HepG2 (cell line): ENCODE measurements around the gene SUN5. TPM values are rescaled to one million over a fixed set of nuclear protein-coding genes. Genes with fewer than 3 reads are reported as not detected.

Source experiments
- FOXM1 ChIP-seq: sonication (generic); formaldehyde crosslinking; IDR thresholded peaks from 2 replicates; pipeline ENCODE4 v1.5.0; 2020; ENCODE audit warnings: missing genetic modification reagents
- MTF2 ChIP-seq: sonication (generic); formaldehyde crosslinking; IDR thresholded peaks from 2 replicates; pipeline ENCODE4 v1.5.0; 2020; ENCODE audit warnings: missing genetic modification reagents, borderline replicate concordance
- NR2F6 ChIP-seq, 2 experiments: IDR thresholded peaks; 2 replicates each; pipeline ENCODE4 v1.6.1; 2016; ENCODE audit warnings: antibody characterized with exemption in 1 of 2, mild to moderate bottlenecking in 1 of 2
- SATB2 ChIP-seq: sonication (generic); formaldehyde crosslinking; IDR thresholded peaks from 2 replicates; pipeline ENCODE4 v1.5.0; 2020; ENCODE audit warnings: missing genetic modification reagents
- SIN3B ChIP-seq: fragments of 150-350 bp; IDR thresholded peaks from 2 replicates; pipeline ENCODE4 v1.6.1; 2014; ENCODE audit warnings: low read length
- ZNF138 ChIP-seq: sonication (generic); formaldehyde crosslinking; IDR thresholded peaks from 2 replicates; pipeline ENCODE4 v1.5.0; 2020; ENCODE audit warnings: mild to moderate bottlenecking, low read depth, missing genetic modification reagents
- ZNF160 ChIP-seq: sonication (generic); formaldehyde crosslinking; IDR thresholded peaks from 2 replicates; pipeline ENCODE4 v1.8.0; 2022; ENCODE audit warnings: mild to moderate bottlenecking, inconsistent platforms, missing genetic modification reagents
- ZNF713 ChIP-seq: sonication (generic); formaldehyde crosslinking; IDR thresholded peaks from 2 replicates; pipeline ENCODE4 v1.4.0; 2020; ENCODE audit warnings: mild to moderate bottlenecking, missing genetic modification reagents
- ZNF891 ChIP-seq: sonication (generic); formaldehyde crosslinking; IDR thresholded peaks from 2 replicates; pipeline ENCODE4 v1.5.0; 2020; ENCODE audit warnings: mild to moderate bottlenecking, missing genetic modification reagents
- polyA plus RNA-seq, 8 experiments: library from polyadenylated mRNA; depleted of rRNA in 3 of 8; stranded (reverse) in 7 of 8; unstranded in 1 of 8; fragments of >200 nt; fragmentation: Illumina TruSeq in 4 of 8; extraction: Trizol in 4 of 8; gene quantifications; 2 replicates each; pipeline versions ENCODE4 v1.2.1 to v1.2.3, GENCODE V29; 2011 to 2016; ENCODE audit warnings: low read depth in 4 of 8, missing spikeins in 1 of 8, mixed read lengths in 1 of 8; ENCODE audit not compliant: insufficient read depth in 1 of 8
- total RNA-seq, 5 experiments: library from RNA; depleted of rRNA; stranded (reverse); fragments of >200 nt; fragmentation: Illumina TruSeq; extraction: Trizol; gene quantifications; 2 replicates each; pipeline ENCODE4 v1.2.3, GENCODE V29; 2016; ENCODE audit warnings: low read depth in 1 of 5
- TF ChIP-seq, protein P1 (sequence below), 2 experiments: sonication (generic) in 1 of 2; formaldehyde crosslinking in 1 of 2; IDR thresholded peaks; 2 replicates each; pipeline versions ENCODE4 v1.4.0 to v1.6.1; 2016 to 2020; ENCODE audit warnings: borderline replicate concordance in 1 of 2, low read depth in 1 of 2, mild to moderate bottlenecking in 1 of 2, missing genetic modification reagents in 1 of 2
- TF ChIP-seq, protein P2 (sequence below): sonication (generic); formaldehyde crosslinking; IDR thresholded peaks from 2 replicates; pipeline ENCODE4 v1.4.0; 2020; ENCODE audit warnings: low read depth, mild to moderate bottlenecking, missing genetic modification reagents
- TF ChIP-seq, protein P3 (sequence below): sonication (generic); formaldehyde crosslinking; IDR thresholded peaks from 2 replicates; pipeline ENCODE4 v1.9.0; 2021; ENCODE audit warnings: missing genetic modification reagents, borderline replicate concordance
- TF ChIP-seq, protein P4 (sequence below): IDR thresholded peaks from 2 replicates; pipeline ENCODE4 v1.6.1; 2016; ENCODE audit warnings: low read depth, missing genetic modification reagents, missing compliant biosample characterization
- TF ChIP-seq, protein P5 (sequence below): sonication (generic); formaldehyde crosslinking; IDR thresholded peaks from 2 replicates; pipeline ENCODE4 v1.5.0; 2020; ENCODE audit warnings: missing genetic modification reagents, mild to moderate bottlenecking, borderline replicate concordance

SUN5 gene
- total and polyA plus RNA-seq, 2 of the 13 experiments (the other 11 are each of a cell fraction or from before 2014, with no cell fraction given) = not detected

DNA sequence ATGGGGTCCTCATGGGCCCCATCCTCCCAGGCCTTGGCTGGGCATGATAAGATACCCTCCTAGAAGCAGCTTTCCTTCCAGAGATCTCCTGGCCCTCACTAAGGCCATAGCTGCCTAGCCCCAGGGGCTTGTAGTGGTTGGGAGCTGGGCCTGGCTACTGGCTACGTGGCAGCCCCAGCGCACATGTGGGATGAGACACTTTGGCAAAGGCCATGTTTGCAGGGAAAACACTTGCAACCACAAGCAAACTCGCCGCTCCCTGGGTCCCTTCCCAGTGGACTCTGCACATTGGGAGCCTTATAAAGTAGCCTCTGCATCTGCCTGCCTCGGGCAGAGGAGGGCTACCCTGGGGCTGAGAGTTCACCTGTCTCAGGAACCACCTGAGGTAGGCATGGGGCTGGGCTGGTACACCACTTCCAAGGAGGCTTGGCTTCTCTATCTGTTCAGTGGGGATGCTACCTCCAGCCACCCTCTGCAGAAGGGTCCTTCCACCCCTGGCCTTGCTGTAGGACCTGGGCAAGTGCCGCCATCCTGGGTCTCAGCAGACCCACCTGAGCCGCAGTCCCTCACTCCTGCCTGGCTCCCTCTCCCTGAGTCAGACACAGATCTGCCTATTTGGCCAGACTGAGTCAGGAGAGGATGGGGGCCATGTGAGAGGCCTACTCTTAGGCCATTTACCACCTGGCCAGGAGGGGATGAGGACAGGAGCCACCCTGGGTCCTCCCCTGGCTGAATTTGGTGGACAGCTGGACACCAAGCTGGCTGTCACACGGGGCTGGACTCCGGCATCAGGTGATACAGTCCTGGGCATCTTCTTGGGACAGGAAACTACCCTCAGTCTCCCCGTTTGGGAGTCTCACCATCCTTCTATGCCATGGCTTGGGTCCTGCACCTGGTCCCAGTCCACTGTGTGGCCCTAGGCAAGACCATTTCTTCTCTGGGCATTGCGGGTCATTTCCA lies 3.4 kb upstream of the SUN5 start, which contains the start of gene BPIFB2 (continued):
- TF ChIP-seq FOXM1 (no peak), ZNF713 (CRISPR knock-in tag) (peak; percentile 85; the same call in 1 of the 2 replicates), SIN3B (no peak), SATB2 (CRISPR knock-in tag) (peak; percentile 22; the same call in 1 of the 2 replicates), MTF2 (no peak), ZNF138 (peak; percentile 85), ZNF891 (CRISPR knock-in tag) (peak; percentile 86), NR2F6 (IDR thresholded peaks at IDR 0.05) (peak; percentile 83), NR2F6 (CRISPR knock-in tag; IDR thresholded peaks at IDR 0.05) (peak; percentile 82), ZNF160 (CRISPR knock-in tag) (peak; percentile 83; the same call in 1 of the 2 replicates)
- TF ChIP-seq, protein P1, sequence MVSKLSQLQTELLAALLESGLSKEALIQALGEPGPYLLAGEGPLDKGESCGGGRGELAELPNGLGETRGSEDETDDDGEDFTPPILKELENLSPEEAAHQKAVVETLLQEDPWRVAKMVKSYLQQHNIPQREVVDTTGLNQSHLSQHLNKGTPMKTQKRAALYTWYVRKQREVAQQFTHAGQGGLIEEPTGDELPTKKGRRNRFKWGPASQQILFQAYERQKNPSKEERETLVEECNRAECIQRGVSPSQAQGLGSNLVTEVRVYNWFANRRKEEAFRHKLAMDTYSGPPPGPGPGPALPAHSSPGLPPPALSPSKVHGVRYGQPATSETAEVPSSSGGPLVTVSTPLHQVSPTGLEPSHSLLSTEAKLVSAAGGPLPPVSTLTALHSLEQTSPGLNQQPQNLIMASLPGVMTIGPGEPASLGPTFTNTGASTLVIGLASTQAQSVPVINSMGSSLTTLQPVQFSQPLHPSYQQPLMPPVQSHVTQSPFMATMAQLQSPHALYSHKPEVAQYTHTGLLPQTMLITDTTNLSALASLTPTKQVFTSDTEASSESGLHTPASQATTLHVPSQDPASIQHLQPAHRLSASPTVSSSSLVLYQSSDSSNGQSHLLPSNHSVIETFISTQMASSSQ (IDR thresholded peaks at IDR 0.05; ENCODE audit: low read depth) = peak; percentile 30; the same call in 1 of the 2 replicates
- TF ChIP-seq, protein P1 (CRISPR knock-in tag; IDR thresholded peaks at IDR 0.05; ENCODE audit: borderline replicate concordance) = peak; percentile 76
- TF ChIP-seq, protein P2, sequence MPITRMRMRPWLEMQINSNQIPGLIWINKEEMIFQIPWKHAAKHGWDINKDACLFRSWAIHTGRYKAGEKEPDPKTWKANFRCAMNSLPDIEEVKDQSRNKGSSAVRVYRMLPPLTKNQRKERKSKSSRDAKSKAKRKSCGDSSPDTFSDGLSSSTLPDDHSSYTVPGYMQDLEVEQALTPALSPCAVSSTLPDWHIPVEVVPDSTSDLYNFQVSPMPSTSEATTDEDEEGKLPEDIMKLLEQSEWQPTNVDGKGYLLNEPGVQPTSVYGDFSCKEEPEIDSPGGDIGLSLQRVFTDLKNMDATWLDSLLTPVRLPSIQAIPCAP = peak; percentile 93
- TF ChIP-seq, protein P3, sequence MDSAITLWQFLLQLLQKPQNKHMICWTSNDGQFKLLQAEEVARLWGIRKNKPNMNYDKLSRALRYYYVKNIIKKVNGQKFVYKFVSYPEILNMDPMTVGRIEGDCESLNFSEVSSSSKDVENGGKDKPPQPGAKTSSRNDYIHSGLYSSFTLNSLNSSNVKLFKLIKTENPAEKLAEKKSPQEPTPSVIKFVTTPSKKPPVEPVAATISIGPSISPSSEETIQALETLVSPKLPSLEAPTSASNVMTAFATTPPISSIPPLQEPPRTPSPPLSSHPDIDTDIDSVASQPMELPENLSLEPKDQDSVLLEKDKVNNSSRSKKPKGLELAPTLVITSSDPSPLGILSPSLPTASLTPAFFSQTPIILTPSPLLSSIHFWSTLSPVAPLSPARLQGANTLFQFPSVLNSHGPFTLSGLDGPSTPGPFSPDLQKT (CRISPR knock-in tag) = 0 out of 2 replicates have a peak, but pooled peaks have one; percentile 51
- TF ChIP-seq, protein P4, sequence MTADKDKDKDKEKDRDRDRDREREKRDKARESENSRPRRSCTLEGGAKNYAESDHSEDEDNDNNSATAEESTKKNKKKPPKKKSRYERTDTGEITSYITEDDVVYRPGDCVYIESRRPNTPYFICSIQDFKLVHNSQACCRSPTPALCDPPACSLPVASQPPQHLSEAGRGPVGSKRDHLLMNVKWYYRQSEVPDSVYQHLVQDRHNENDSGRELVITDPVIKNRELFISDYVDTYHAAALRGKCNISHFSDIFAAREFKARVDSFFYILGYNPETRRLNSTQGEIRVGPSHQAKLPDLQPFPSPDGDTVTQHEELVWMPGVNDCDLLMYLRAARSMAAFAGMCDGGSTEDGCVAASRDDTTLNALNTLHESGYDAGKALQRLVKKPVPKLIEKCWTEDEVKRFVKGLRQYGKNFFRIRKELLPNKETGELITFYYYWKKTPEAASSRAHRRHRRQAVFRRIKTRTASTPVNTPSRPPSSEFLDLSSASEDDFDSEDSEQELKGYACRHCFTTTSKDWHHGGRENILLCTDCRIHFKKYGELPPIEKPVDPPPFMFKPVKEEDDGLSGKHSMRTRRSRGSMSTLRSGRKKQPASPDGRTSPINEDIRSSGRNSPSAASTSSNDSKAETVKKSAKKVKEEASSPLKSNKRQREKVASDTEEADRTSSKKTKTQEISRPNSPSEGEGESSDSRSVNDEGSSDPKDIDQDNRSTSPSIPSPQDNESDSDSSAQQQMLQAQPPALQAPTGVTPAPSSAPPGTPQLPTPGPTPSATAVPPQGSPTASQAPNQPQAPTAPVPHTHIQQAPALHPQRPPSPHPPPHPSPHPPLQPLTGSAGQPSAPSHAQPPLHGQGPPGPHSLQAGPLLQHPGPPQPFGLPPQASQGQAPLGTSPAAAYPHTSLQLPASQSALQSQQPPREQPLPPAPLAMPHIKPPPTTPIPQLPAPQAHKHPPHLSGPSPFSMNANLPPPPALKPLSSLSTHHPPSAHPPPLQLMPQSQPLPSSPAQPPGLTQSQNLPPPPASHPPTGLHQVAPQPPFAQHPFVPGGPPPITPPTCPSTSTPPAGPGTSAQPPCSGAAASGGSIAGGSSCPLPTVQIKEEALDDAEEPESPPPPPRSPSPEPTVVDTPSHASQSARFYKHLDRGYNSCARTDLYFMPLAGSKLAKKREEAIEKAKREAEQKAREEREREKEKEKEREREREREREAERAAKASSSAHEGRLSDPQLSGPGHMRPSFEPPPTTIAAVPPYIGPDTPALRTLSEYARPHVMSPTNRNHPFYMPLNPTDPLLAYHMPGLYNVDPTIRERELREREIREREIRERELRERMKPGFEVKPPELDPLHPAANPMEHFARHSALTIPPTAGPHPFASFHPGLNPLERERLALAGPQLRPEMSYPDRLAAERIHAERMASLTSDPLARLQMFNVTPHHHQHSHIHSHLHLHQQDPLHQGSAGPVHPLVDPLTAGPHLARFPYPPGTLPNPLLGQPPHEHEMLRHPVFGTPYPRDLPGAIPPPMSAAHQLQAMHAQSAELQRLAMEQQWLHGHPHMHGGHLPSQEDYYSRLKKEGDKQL (CRISPR knock-in tag) = no peak; the same call in 1 of the 2 replicates
- TF ChIP-seq, protein P5, sequence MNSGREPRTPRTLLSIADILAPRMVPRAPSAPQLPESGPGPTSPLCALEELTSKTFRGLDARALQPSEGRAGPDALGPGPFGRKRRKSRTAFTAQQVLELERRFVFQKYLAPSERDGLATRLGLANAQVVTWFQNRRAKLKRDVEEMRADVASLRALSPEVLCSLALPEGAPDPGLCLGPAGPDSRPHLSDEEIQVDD (CRISPR knock-in tag) = peak; percentile 84
